Lower lobe of right lung (tissue), 2 donors: Measurements from ENCODE around the gene PRAC1. TPM values are rescaled to one million over a fixed set of nuclear protein-coding genes. Genes with fewer than 3 reads are reported as not detected.

Experiments used
- ATAC-seq, 2 donors: fragments of 200-7000 bp; cut with Tn5 transposase; one replicate each; pipeline ENCODE4 v1.9.1; 2020 to 2022; ENCODE audit warnings: mild to moderate bottlenecking in 2 of 2, moderate library complexity in 2 of 2
- DNase-seq: peaks from one replicate; pipeline ENCODE4 v3.0.0-alpha.2; 2020
- H3K27ac ChIP-seq: fragments of 200-600 bp; one replicate; pipeline ENCODE4 v1.8.0; 2022
- H3K27me3 ChIP-seq: fragments of 200-600 bp; one replicate; pipeline ENCODE4 v1.8.0; 2022; ENCODE audit warnings: low read depth
- H3K36me3 ChIP-seq: fragments of 200-600 bp; one replicate; pipeline ENCODE4 v1.8.0; 2022; ENCODE audit warnings: mild to moderate bottlenecking
- H3K4me1 ChIP-seq: fragments of 200-600 bp; one replicate; pipeline ENCODE4 v1.8.0; 2022
- H3K4me3 ChIP-seq: fragments of 200-600 bp; one replicate; pipeline ENCODE4 v1.8.0; 2022; ENCODE audit warnings: mild to moderate bottlenecking
- H3K9me3 ChIP-seq: fragments of 200-600 bp; one replicate; pipeline ENCODE4 v1.8.0; 2022
- intact Hi-C: fragments of 100-400 bp; cut with DNase I; formaldehyde crosslinking; loops from one replicate; pipeline ENCODE4 v1.11.0; 2022
- microRNA-seq: library from miRNA; unstranded; fragments of <30 nt; microRNA quantifications from one replicate; pipeline ENCODE4 v1.2.0, GENCODE V29; 2020; ENCODE audit warnings: borderline number of aligned reads
- total RNA-seq: library from RNA; stranded (reverse); fragmentation: NEBNext Ultra II Directional; extraction: Animal tissue kit (Norgen Biotek cat#: 25700); gene quantifications from one replicate; pipeline ENCODE4 v1.2.1, GENCODE V29; 2021
- TF ChIP-seq, protein P1 (sequence below): fragments of 200-600 bp; IDR thresholded peaks from one replicate; pipeline ENCODE4 v1.8.0; 2022; ENCODE audit warnings: antibody characterized with exemption, mild to moderate bottlenecking
- donor health status: DM: no; HTN: yes; CAD: no; lungs with severe emphysema.

PRAC1 gene
- total RNA-seq, 1 donor from 2014 or later: not detected

DNA sequence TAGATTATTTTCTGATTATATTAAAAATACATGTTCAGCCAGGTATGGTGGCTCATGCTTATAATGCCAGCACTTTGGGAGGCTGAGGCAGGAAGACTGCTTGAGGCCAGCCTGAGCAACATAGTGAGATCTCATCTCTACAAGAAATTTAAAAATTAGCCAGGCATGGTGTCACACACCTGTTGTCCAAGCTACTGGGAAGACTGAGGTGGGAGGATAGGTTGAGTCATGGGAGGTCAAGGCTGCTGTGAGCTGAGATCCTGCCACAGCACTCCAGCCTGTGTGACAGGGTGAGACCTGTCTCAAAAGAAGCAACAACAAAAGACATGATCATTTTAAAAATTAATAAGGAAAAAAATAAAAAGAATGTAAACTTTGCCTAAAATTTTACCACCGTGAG is 40.7 kb downstream of the PRAC1 start:
- TF ChIP-seq, protein P1, sequence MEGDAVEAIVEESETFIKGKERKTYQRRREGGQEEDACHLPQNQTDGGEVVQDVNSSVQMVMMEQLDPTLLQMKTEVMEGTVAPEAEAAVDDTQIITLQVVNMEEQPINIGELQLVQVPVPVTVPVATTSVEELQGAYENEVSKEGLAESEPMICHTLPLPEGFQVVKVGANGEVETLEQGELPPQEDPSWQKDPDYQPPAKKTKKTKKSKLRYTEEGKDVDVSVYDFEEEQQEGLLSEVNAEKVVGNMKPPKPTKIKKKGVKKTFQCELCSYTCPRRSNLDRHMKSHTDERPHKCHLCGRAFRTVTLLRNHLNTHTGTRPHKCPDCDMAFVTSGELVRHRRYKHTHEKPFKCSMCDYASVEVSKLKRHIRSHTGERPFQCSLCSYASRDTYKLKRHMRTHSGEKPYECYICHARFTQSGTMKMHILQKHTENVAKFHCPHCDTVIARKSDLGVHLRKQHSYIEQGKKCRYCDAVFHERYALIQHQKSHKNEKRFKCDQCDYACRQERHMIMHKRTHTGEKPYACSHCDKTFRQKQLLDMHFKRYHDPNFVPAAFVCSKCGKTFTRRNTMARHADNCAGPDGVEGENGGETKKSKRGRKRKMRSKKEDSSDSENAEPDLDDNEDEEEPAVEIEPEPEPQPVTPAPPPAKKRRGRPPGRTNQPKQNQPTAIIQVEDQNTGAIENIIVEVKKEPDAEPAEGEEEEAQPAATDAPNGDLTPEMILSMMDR: no peak
- no peaks in the 10 kb centered on the region for H3K36me3 ChIP-seq
- H3K9me3 ChIP-seq: no peaks in the 10 kb centered on the region
- no peak overlapping the region for H3K27ac ChIP-seq
- no peak overlapping the region for H3K4me3 ChIP-seq
- peaks cover 38% of the 10 kb centered on the region for H3K27me3 ChIP-seq
- peaks cover 5% of the 10 kb centered on the region for H3K4me1 ChIP-seq
- ATAC-seq: no peak
- intact Hi-C loops: no loop called here
- no peak for DNase-seq

DNA sequence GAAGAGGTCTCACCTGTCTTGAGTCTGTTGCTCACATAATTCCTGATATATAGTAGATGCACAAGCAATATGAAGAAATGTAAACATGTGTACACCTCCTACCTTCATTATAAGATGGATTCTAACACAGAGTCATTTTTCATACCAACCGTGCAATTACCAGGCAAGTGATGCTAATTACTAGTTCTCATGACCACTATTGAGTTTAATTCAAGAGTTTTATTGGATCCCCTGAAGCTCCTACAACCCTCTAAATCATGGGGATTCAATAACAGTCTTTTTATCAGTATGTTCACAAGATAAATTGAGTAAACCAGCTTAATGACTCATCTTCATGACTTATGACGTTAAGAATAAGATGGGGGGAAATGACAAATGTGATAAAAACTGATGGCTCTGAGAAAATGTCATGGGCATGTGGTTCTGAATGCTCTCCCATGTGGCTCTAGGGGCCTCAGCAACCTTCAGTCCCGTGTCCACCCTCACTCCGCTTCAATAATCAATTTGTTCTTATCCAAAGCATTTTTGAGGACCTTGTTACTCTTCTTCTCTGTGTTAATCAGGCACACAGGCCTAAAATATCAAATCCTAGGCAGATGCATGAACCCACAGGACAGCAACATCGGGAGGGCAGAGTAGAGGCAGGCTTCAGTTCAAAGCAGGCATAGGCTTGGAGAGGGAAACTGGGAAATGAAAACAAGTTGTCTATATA is 42.8 kb downstream of the PRAC1 start:
- intact Hi-C loops: no loop called here
- Histone ChIP-seq H3K4me3 (no peak overlapping the region), H3K27ac (no peak overlapping the region), H3K36me3 (no peaks in the 10 kb centered on the region), H3K9me3 (no peaks in the 10 kb centered on the region), H3K27me3 (peaks cover 48% of the 10 kb centered on the region), H3K4me1 (peaks cover 5% of the 10 kb centered on the region)
- TF ChIP-seq, protein P1: no peak
- DNase-seq: no peak
- ATAC-seq: no peak

DNA sequence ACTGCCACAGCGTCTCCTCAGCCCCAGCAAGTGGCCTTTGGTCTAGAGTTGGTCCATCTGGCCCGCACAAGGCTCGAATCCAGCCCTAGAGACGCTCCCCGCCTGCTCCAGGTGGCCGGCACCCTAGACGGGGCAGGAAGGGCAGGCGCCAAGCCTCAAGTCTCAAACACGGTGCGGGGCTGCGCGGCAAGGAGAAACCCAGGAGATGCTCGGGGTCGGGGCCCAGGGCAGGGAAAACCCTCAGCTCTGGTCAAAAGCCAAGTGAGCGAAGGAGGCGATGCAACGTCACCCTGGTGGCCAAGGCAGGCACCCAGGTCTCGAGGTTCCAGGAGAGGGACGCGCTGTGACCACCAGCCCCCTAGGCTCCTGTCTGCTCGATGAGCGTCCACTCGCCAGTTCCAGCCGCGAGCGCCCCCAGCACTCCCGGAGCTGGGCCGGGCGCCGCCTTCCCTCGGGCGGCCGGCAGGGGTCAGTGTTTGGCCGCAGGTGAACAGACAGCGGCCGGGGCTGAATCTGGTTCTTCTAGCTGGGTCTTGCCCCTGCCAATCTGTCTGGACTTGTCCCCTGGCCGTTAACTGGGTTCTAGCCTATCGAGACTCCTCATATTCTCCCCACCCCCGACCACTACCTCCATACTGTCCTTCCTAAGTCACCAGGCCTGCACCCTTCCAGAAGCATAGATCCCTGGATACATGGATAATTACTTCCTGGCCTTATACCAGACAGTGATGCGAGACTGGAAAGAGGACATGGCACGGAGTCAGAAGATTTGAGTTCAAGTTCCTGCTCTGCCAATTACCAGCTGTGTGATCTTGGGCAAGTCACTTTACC is 44.0 kb downstream of the PRAC1 start:
- H3K27ac ChIP-seq: no peak overlapping the region
- ATAC-seq (peak; percentile 92 to 94), DNase-seq (peak; percentile 69)
- H3K27me3 ChIP-seq: peaks cover 52% of the 10 kb centered on the region
- H3K4me3 ChIP-seq: no peak overlapping the region
- H3K36me3 ChIP-seq: no peaks in the 10 kb centered on the region
- intact Hi-C loops: no loop called here
- TF ChIP-seq, protein P1: peak; percentile 98
- H3K9me3 ChIP-seq: no peaks in the 10 kb centered on the region
- peaks cover 5% of the 10 kb centered on the region for H3K4me1 ChIP-seq

DNA sequence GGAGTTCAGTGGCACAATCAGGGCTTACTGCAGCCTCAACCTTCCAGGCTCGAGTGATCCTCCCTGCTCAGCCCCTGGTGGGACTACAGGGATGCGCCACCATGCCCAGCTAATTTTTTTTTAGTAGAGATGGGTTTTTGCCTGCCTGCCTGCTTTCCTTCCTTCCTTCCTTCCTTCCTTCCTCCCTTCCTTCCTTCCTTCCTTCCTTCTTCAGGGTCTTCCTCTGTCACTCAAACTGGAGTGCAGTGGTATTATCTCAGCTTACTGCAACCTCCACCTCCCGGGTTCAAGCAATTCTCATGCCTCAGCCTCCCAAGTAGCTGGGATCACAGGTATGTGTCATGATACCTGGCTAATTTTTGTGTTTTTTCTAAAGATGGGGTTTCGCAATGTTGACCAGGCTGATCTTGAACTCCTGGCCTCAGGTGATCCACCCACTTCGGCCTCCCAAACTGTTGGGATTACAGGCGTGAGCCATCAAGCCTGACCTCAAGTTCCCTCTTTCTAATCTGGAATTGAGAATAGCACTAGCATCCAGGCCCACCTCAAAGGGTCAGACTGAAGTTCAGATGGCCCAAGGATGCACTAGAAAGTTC is 45.3 kb downstream of the PRAC1 start:
- H3K9me3 ChIP-seq: no peaks in the 10 kb centered on the region
- intact Hi-C loops: no loop called here
- TF ChIP-seq, protein P1: no peak
- H3K4me3 ChIP-seq: no peak overlapping the region
- DNase-seq (no peak), ATAC-seq (no peak)
- peaks cover 53% of the 10 kb centered on the region for H3K27me3 ChIP-seq
- H3K4me1 ChIP-seq: peaks cover 7% of the 10 kb centered on the region
- no peak overlapping the region for H3K27ac ChIP-seq
- H3K36me3 ChIP-seq: no peaks in the 10 kb centered on the region

DNA sequence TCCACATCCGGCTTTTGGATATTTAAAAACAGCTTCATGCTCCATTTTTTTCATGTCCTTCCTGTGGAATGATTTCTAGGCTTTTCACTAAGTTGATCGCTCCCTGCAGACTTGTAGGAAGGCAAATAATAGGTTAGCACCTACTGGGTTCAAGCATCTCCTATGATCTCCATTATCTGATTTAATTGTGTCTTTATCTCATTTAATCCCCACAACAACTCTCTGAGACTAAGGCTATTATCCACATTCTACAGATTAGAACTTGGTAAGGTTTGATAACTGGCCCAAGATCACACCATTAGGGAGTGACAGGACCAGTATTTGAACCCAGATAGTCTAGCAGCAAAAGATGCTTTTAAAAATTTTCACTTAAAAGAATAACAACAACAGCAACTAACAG is 50.0 kb downstream of the PRAC1 start:
- no peak for DNase-seq
- TF ChIP-seq, protein P1: no peak
- no peaks in the 10 kb centered on the region for H3K36me3 ChIP-seq
- peaks cover 29% of the 10 kb centered on the region for H3K27me3 ChIP-seq
- H3K9me3 ChIP-seq: no peaks in the 10 kb centered on the region
- no peak overlapping the region for H3K4me3 ChIP-seq
- intact Hi-C loops: no loop called here
- H3K4me1 ChIP-seq: peaks cover 5% of the 10 kb centered on the region
- no peak for ATAC-seq
- H3K27ac ChIP-seq: no peak overlapping the region

Small RNA genes lying within 50 kb of the gene (microRNA-seq; reads per million reads assigned to microRNA genes)
- not detected for gene MIR3185

Other genes starting within 250 kb of the PRAC1 start
- not detected for gene HOXB1, start 191.5 kb downstream of the PRAC1 start, total RNA-seq
- gene HOXB2, start 177.4 kb downstream of the PRAC1 start, total RNA-seq: 5.6 TPM
- gene HOXB4, start 144.2 kb downstream of the PRAC1 start, total RNA-seq: 5.8 TPM
- gene HOXB3, start 132.3 kb downstream of the PRAC1 start, total RNA-seq: 11.3 TPM
- gene HOXB5, start 128.7 kb downstream of the PRAC1 start, total RNA-seq: 3.9 TPM
- 4.4 TPM for gene HOXB6, start 117.5 kb downstream of the PRAC1 start, total RNA-seq
- 2.4 TPM for gene HOXB7, start 111.5 kb downstream of the PRAC1 start, total RNA-seq
- gene HOXB8, start 107.2 kb downstream of the PRAC1 start, total RNA-seq: 0.21 TPM
- not detected for gene HOXB9, start 96.2 kb downstream of the PRAC1 start, total RNA-seq
- gene PRAC2, start 667 bp upstream of the PRAC1 start, total RNA-seq: not detected
- gene HOXB13, start 6.2 kb upstream of the PRAC1 start, total RNA-seq: not detected
- gene TTLL6, start 94.7 kb upstream of the PRAC1 start, total RNA-seq: 2.7 TPM
- 174 TPM for gene CALCOCO2, start 108.5 kb upstream of the PRAC1 start, total RNA-seq
- 42.6 TPM for gene ATP5MC1, start 170.3 kb upstream of the PRAC1 start, total RNA-seq
- gene UBE2Z, start 185.9 kb upstream of the PRAC1 start, total RNA-seq: 65.0 TPM
- 76.9 TPM for gene SNF8, start 222.3 kb upstream of the PRAC1 start, total RNA-seq
- gene GIP, start 246.1 kb upstream of the PRAC1 start, total RNA-seq: not detected